GM12878 (cell line): ENCODE data around the gene PHOSPHO1. TPM values are rescaled to one million over a fixed set of nuclear protein-coding genes. Genes with fewer than 3 reads are reported as not detected.

Source experiments
- ATAC-seq: fragments of 200-7000 bp; cut with Tn5 transposase; 3 replicates; pipeline ENCODE4 v1.9.1; 2020; ENCODE audit warnings: mild to moderate bottlenecking, moderate library complexity
- BruUV-seq: library from RNA; stranded (reverse); fragments of 400-500 nt; replicated peaks from 2 replicates; lab custom pipeline; 2021; lab: Mats Ljungman, UMichigan
- CTCF ChIA-PET: fragments of 300-600 bp; sonication (Branson Sonifier 250); formaldehyde crosslinking; extraction: SDS; loops from one replicate; lab custom pipeline; 2021; ENCODE audit warnings: inconsistent platforms; lab: Yijun Ruan, JAX
- POLR2A ChIA-PET: fragments of 350-600 bp; formaldehyde crosslinking; extraction: SDS; loops from one replicate; lab custom pipeline; 2021; ENCODE audit warnings: inconsistent platforms; lab: Charles Lee
- RAD21 ChIA-PET: fragments of 300-600 bp; sonication (Branson Sonifier 250); formaldehyde crosslinking; loops from one replicate; lab custom pipeline; 2023; ENCODE audit warnings: antibody characterized with exemption; ENCODE audit not compliant: unreplicated experiment; lab: Charles Lee
- SMC1A ChIA-PET: fragments of 300-600 bp; sonication (Branson Sonifier 250); formaldehyde crosslinking; loops from one replicate; lab custom pipeline; 2023; ENCODE audit not compliant: unreplicated experiment, uncharacterized antibody; lab: Charles Lee
- DNase-seq: peaks from one replicate; pipeline ENCODE4 v3.0.0-alpha.2; 2011; ENCODE audit warnings: low read depth, low spot score
- FAIRE-seq: peaks from 3 replicates; lab custom pipeline; 2011; peaks lifted over from hg19 to GRCh38; lab: Jason Lieb, UNC
- H2AFZ ChIP-seq: 2 replicates; pipeline ENCODE4 v1.6.0; 2011; ENCODE audit warnings: low read depth, low read length, control low read depth; ENCODE audit not compliant: control insufficient read depth
- H3K27ac ChIP-seq: 2 replicates; pipeline ENCODE4 v1.5.1; 2011; ENCODE audit warnings: control low read depth; ENCODE audit not compliant: control insufficient read depth, insufficient read depth
- H3K27me3 ChIP-seq, 2 experiments: replicated peaks in 1 of 2; 2 replicates each; pipeline versions ENCODE4 v1.6.0 to v1.6.1; 2011; ENCODE audit warnings: low read length in 1 of 2; ENCODE audit not compliant: control insufficient read depth in 2 of 2, insufficient read depth in 2 of 2
- H3K36me3 ChIP-seq, 2 experiments: 2 replicates each; pipeline ENCODE4 v1.5.1; 2011; ENCODE audit warnings: low read length in 1 of 2; ENCODE audit not compliant: control insufficient read depth in 2 of 2, insufficient read depth in 2 of 2
- H3K4me1 ChIP-seq: 2 replicates; pipeline ENCODE4 v1.6.1; 2011; ENCODE audit warnings: mild to moderate bottlenecking, low read length, moderate library complexity, mixed read lengths; ENCODE audit not compliant: control insufficient read depth, insufficient read depth
- H3K4me2 ChIP-seq: 2 replicates; pipeline ENCODE4 v1.6.0; 2011; ENCODE audit warnings: control low read depth; ENCODE audit not compliant: control insufficient read depth, insufficient read depth
- H3K4me3 ChIP-seq: fragments of 200-600 bp; sonication (generic); 2 replicates; pipeline ENCODE4 v1.5.1; 2016
- H3K79me2 ChIP-seq: 2 replicates; pipeline ENCODE4 v1.6.0; 2011; ENCODE audit warnings: low read length; ENCODE audit not compliant: control insufficient read depth, insufficient read depth
- H3K9ac ChIP-seq: 2 replicates; pipeline ENCODE4 v1.8.0; 2011; ENCODE audit warnings: low read length, control low read depth, mixed read lengths; ENCODE audit not compliant: control insufficient read depth, insufficient read depth
- H3K9me3 ChIP-seq: replicated peaks from 3 replicates; pipeline ENCODE4 v1.5.1; 2011; ENCODE audit warnings: mild to moderate bottlenecking, low read length; ENCODE audit not compliant: control insufficient read depth, insufficient read depth
- H4K20me1 ChIP-seq: 2 replicates; pipeline ENCODE4 v1.6.0; 2011; ENCODE audit not compliant: control insufficient read depth, insufficient read depth
- DPF2 ChIP-seq: fragments of 450-650 bp; IDR thresholded peaks from 2 replicates; pipeline ENCODE4 v1.6.1; 2017; ENCODE audit warnings: mild to moderate bottlenecking
- NR2F1 ChIP-seq: fragments of 450-650 bp; conservative IDR thresholded peaks from 2 replicates; pipeline ENCODE4 v1.6.1; 2017; ENCODE audit warnings: mild to moderate bottlenecking
- POLR2A ChIP-seq: IDR thresholded peaks from 2 replicates; pipeline ENCODE4 v1.6.1; 2011; ENCODE audit warnings: low read depth, mild to moderate bottlenecking, low read length
- WGBS: methylation state at CpG from one replicate; pipeline ENCODE4 v1.1.6; 2016; ENCODE audit warnings: low lambda C conversion rate; ENCODE audit not compliant: insufficient replicate concordance, insufficient coverage; ENCODE audit errors: missing lambda C conversion rate; 5-methylcytosine and 5-hydroxymethylcytosine counted together
- in situ Hi-C: fragments of 300-500 bp; cut with MboI; formaldehyde crosslinking; loops from 9 replicates; pipeline ENCODE4 v1.14.3; 2018; ENCODE audit warnings: mixed read lengths
- intact Hi-C: fragments of 100-400 bp; cut with micrococcal nuclease; formaldehyde crosslinking; loops from one replicate; pipeline ENCODE4 v1.14.2; 2022; ENCODE audit not compliant: unreplicated experiment
- polyA plus RNA-seq, 11 experiments: library from polyadenylated mRNA; depleted of rRNA in 4 of 11; unstranded in 6 of 11; stranded (reverse) in 5 of 11; fragments of >200 nt; fragmentation: Nextera tagmentation in 4 of 11; fragmentation: Illumina TruSeq in 1 of 11; extraction: Ambion mirVana in 4 of 11; extraction: Trizol in 1 of 11; gene quantifications; 1 replicate in 1 of 11; 2 replicates in 10 of 11; pipeline versions ENCODE4 v1.2.1 to v1.2.3, GENCODE V29; 2011 to 2016; ENCODE audit warnings: inconsistent platforms in 2 of 11, missing spikeins in 2 of 11, low read depth in 1 of 11
- total RNA-seq, 4 experiments: library from RNA; depleted of rRNA in 3 of 4; stranded (reverse); fragments of >200 nt in 3 of 4; fragmentation: Illumina TruSeq in 1 of 4; extraction: Trizol in 1 of 4; gene quantifications; 2 replicates each; pipeline versions ENCODE4 v1.2.1 to v1.2.3, GENCODE V29; 2013 to 2021
- TF ChIP-seq, protein P1 (sequence below): fragments of 450-650 bp; IDR thresholded peaks from 2 replicates; pipeline ENCODE4 v1.6.1; 2017; ENCODE audit warnings: mild to moderate bottlenecking, moderate library complexity
- TF ChIP-seq, protein P2 (sequence below): fragments of 450-650 bp; formaldehyde crosslinking; IDR thresholded peaks from 2 replicates; pipeline ENCODE4 v1.5.0; 2022; ENCODE audit warnings: mild to moderate bottlenecking, missing genetic modification characterization

Gene PHOSPHO1
- total and polyA plus RNA-seq, 10 of the 15 experiments (the other 5 are each of a cell fraction or from before 2014, with no cell fraction given), result 0.03 to 1.5 (median 0.16) TPM; not detected in 2

DNA sequence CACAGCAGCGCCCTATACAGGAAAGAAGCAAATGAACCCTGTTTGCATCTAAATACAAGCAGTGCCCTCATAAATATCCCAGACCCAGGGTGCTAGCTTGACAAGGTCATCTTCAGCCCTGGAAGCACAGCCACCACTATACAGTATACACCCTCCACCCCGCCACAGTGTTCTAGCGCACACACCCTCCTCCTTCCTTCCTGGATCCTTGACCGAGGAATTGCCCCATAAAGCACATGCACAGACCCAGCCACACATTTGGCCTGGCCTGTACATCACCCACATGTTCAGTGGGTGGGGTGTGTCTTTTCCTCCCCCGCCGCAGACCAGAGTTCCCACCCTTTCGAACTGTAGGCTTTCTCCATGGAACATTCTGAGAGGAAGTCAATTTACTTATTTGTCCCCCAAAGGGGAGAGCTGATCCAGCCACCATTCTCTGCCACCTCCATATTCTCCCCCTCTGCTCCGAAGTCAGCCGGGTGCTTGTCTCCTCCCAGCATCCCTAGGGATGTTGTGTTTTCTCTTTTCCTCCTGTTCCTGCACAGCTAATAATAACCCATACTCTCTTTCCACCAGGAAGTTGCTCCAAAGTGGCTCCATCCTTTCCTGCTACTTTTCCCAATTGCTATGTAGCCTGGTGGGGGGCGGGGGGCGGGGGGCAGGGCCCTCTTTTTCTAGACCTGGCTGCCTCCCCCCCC is 13.5 kb downstream of the PHOSPHO1 start (continued):
- TF ChIP-seq, protein P1, sequence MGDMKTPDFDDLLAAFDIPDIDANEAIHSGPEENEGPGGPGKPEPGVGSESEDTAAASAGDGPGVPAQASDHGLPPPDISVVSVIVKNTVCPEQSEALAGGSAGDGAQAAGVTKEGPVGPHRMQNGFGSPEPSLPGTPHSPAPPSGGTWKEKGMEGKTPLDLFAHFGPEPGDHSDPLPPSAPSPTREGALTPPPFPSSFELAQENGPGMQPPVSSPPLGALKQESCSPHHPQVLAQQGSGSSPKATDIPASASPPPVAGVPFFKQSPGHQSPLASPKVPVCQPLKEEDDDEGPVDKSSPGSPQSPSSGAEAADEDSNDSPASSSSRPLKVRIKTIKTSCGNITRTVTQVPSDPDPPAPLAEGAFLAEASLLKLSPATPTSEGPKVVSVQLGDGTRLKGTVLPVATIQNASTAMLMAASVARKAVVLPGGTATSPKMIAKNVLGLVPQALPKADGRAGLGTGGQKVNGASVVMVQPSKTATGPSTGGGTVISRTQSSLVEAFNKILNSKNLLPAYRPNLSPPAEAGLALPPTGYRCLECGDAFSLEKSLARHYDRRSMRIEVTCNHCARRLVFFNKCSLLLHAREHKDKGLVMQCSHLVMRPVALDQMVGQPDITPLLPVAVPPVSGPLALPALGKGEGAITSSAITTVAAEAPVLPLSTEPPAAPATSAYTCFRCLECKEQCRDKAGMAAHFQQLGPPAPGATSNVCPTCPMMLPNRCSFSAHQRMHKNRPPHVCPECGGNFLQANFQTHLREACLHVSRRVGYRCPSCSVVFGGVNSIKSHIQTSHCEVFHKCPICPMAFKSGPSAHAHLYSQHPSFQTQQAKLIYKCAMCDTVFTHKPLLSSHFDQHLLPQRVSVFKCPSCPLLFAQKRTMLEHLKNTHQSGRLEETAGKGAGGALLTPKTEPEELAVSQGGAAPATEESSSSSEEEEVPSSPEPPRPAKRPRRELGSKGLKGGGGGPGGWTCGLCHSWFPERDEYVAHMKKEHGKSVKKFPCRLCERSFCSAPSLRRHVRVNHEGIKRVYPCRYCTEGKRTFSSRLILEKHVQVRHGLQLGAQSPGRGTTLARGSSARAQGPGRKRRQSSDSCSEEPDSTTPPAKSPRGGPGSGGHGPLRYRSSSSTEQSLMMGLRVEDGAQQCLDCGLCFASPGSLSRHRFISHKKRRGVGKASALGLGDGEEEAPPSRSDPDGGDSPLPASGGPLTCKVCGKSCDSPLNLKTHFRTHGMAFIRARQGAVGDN, result peak; percentile 25; the same call in 1 of the 2 replicates

DNA sequence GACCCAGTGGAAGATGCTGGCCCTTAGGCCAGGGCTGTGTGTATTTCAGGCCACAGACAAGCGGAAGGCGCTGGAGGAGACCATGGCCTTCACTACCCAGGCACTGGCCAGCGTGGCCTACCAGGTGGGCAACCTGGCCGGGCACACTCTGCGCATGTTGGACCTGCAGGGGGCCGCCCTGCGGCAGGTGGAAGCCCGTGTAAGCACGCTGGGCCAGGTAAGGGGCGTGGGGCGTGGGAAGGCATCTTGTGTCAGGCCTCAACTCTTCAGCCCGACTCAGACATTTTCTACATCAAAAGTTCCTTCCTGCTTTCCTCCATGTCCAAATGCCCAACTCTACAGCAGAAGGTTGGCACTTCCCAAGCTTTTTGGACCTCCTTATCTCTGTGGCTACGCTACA is 14.1 kb downstream of the PHOSPHO1 start:
- no peak for FAIRE-seq
- no TSS peak for BruUV-seq
- TF ChIP-seq POLR2A, result 0 out of 2 replicates have a peak, but pooled peaks have one; percentile 16
- TF ChIP-seq DPF2, result no peak
- TF ChIP-seq, protein P2, sequence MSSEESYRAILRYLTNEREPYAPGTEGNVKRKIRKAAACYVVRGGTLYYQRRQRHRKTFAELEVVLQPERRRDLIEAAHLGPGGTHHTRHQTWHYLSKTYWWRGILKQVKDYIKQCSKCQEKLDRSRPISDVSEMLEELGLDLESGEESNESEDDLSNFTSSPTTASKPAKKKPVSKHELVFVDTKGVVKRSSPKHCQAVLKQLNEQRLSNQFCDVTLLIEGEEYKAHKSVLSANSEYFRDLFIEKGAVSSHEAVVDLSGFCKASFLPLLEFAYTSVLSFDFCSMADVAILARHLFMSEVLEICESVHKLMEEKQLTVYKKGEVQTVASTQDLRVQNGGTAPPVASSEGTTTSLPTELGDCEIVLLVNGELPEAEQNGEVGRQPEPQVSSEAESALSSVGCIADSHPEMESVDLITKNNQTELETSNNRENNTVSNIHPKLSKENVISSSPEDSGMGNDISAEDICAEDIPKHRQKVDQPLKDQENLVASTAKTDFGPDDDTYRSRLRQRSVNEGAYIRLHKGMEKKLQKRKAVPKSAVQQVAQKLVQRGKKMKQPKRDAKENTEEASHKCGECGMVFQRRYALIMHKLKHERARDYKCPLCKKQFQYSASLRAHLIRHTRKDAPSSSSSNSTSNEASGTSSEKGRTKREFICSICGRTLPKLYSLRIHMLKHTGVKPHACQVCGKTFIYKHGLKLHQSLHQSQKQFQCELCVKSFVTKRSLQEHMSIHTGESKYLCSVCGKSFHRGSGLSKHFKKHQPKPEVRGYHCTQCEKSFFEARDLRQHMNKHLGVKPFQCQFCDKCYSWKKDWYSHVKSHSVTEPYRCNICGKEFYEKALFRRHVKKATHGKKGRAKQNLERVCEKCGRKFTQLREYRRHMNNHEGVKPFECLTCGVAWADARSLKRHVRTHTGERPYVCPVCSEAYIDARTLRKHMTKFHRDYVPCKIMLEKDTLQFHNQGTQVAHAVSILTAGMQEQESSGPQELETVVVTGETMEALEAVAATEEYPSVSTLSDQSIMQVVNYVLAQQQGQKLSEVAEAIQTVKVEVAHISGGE (CRISPR knock-in tag), result no peak
- TF ChIP-seq NR2F1, result no peak
- TF ChIP-seq, all 136 proteins: peak for 1
- H3K4me1 ChIP-seq, result peaks cover 60% of the 10 kb centered on the region
- ChIA-PET CTCF (interaction anchor here (5.8 to 8.5 kb wide), 3 partner anchors 11 to 35 kb away, joined by 45 to 127 read pairs (median 61); no protein-coding TSS in a partner anchor), SMC1A (interaction anchor here (0.6 to 16.8 kb wide), 3 partner anchors 11 to 1166 kb away, joined by 3 to 354 read pairs (median 22); no protein-coding TSS in a partner anchor), RAD21 (interaction anchor here (0.7 to 13.4 kb wide), 3 partner anchors 9 to 230 kb away, joined by 3 to 355 read pairs (median 4); no protein-coding TSS in a partner anchor), POLR2A (interaction anchor here (13.2 kb wide), 1 partner anchor 20 kb away, joined by 537 read pairs; no protein-coding TSS in a partner anchor)
- peak overlapping the region; percentile 94 for H3K4me2 ChIP-seq
- H3K27me3 ChIP-seq, result no peaks in the 10 kb centered on the region
- peaks cover 8 to 21% of the 10 kb centered on the region in 2 experiments for H3K36me3 ChIP-seq
- in situ Hi-C loops (no loop called here), intact Hi-C loops (loop anchor here (5.0 kb wide), 1 partner anchor 299 kb away; no protein-coding TSS in a partner anchor)
- ATAC-seq (no peak), DNase-seq (no peak)
- H2AFZ ChIP-seq, result no peak overlapping the region
- peak overlapping the region; percentile 30; the same call in 1 of the 2 replicates for H3K9ac ChIP-seq
- 73% methylated on average over 13 of the region's 13 CpGs for WGBS
- H4K20me1 ChIP-seq, result no peaks in the 10 kb centered on the region
- H3K79me2 ChIP-seq, result peaks cover 61% of the 10 kb centered on the region
- peak overlapping the region; percentile 77 for H3K27ac ChIP-seq
- H3K4me3 ChIP-seq, result peak overlapping the region; percentile 37; the same call in 1 of the 2 replicates
- no peaks in the 10 kb centered on the region for H3K9me3 ChIP-seq
